G401 (cell line): ENCODE results near the gene DYNLRB1. TPM values are rescaled to one million over a fixed set of nuclear protein-coding genes. Genes with fewer than 3 reads are reported as not detected.
A peak's percentile ranks its signal among the peaks of the same experiment; 100 is the strongest.

Source experiments
- DNase-seq: peaks from one replicate; pipeline ENCODE4 v3.0.0-alpha.2; 2015; ENCODE audit warnings: low spot score
- in situ Hi-C: cut with HindIII; loops from 2 replicates; pipeline ENCODE4 v1.10.0; 2016; ENCODE audit warnings: low sequenced_read_pairs, mixed read lengths
- total RNA-seq: library from RNA; depleted of rRNA; stranded (reverse); fragments of >200 nt; shearing (Covaris generic); gene quantifications from 2 replicates; pipeline ENCODE4 v1.2.3, GENCODE V29; 2014

Gene DYNLRB1
- total RNA-seq, 1 experiment from 2014 or later, result 58.9 TPM

GRCh38 chr20:34570859-34571306 lies 54.7 kb downstream of the DYNLRB1 start:
- no peak for DNase-seq
- in situ Hi-C loops, result no loop called here

GRCh38 chr20:34571753-34572152 lies 55.5 kb downstream of the DYNLRB1 start:
- no peak for DNase-seq
- in situ Hi-C loops, result no loop called here

- no peak for DNase-seq
- in situ Hi-C loops, result no loop called here
Measured at GRCh38 chr20:34573541-34574300, 57.5 kb downstream of the DYNLRB1 start.

GRCh38 chr20:34574426-34574825 lies 58.2 kb downstream of the DYNLRB1 start:
- in situ Hi-C loops, result no loop called here
- DNase-seq, result no peak

- DNase-seq, result no peak
- in situ Hi-C loops, result no loop called here
Measured at GRCh38 chr20:34574861-34575260, 58.6 kb downstream of the DYNLRB1 start.

GRCh38 chr20:34575271-34575670 lies 59.0 kb downstream of the DYNLRB1 start:
- DNase-seq, result no peak
- in situ Hi-C loops, result no loop called here

GRCh38 chr20:34575756-34576155 lies 59.5 kb downstream of the DYNLRB1 start:
- no peak for DNase-seq

GRCh38 chr20:34577061-34577460 lies 60.8 kb downstream of the DYNLRB1 start:
- no peak for DNase-seq
- in situ Hi-C loops, result no loop called here

More at GRCh38 chr20:34575756-34576155, 59.5 kb downstream of the DYNLRB1 start:
- in situ Hi-C loops, result no loop called here

- in situ Hi-C loops, result no loop called here
Measured at GRCh38 chr20:34578025-34578424, 61.8 kb downstream of the DYNLRB1 start.

GRCh38 chr20:34578521-34578920 lies 62.3 kb downstream of the DYNLRB1 start:
- peak; percentile 89 for DNase-seq
- in situ Hi-C loops, result no loop called here

More at GRCh38 chr20:34578025-34578424, 61.8 kb downstream of the DYNLRB1 start:
- DNase-seq, result no peak

- in situ Hi-C loops, result no loop called here
- DNase-seq, result peak; percentile 95
Measured at GRCh38 chr20:34579191-34579978, 63.2 kb downstream of the DYNLRB1 start.

GRCh38 chr20:34579979-34580940 lies 64.0 kb downstream of the DYNLRB1 start:
- in situ Hi-C loops, result no loop called here

GRCh38 chr20:34581341-34582184 lies 65.3 kb downstream of the DYNLRB1 start:
- in situ Hi-C loops, result no loop called here
- DNase-seq, result no peak

More at GRCh38 chr20:34579979-34580940, 64.0 kb downstream of the DYNLRB1 start:
- DNase-seq, result no peak

- DNase-seq, result no peak
- in situ Hi-C loops, result no loop called here
Measured at GRCh38 chr20:34582221-34582620, 66.0 kb downstream of the DYNLRB1 start.

- no peak for DNase-seq
- in situ Hi-C loops, result no loop called here
Measured at GRCh38 chr20:34582911-34583310, 66.7 kb downstream of the DYNLRB1 start.

- DNase-seq, result no peak
- in situ Hi-C loops, result no loop called here
Measured at GRCh38 chr20:34583544-34583943, 67.3 kb downstream of the DYNLRB1 start.

GRCh38 chr20:34585019-34585418 lies 68.8 kb downstream of the DYNLRB1 start:
- DNase-seq, result no peak
- in situ Hi-C loops, result no loop called here

- no peak for DNase-seq
- in situ Hi-C loops, result no loop called here
Measured at GRCh38 chr20:34586488-34587163, 70.4 kb downstream of the DYNLRB1 start.
